Neutrophil (primary cell): ENCODE data around the gene SND1.

Source experiments
- H3K27ac ChIP-seq: fragments of 200-600 bp; sonication (generic); 2 replicates; pipeline ENCODE4 v1.5.1; 2016; ENCODE audit warnings: mild to moderate bottlenecking, moderate library complexity
- H3K27me3 ChIP-seq: fragments of 200-600 bp; sonication (generic); 2 replicates; pipeline ENCODE4 v1.6.0; 2016; ENCODE audit warnings: mild to moderate bottlenecking
- H3K36me3 ChIP-seq: fragments of 200-600 bp; sonication (generic); 2 replicates; pipeline ENCODE4 v1.5.1; 2017
- H3K4me1 ChIP-seq, 2 experiments: fragments of 200-600 bp in 1 of 2; sonication (generic) in 1 of 2; 1 replicate in 1 of 2; 2 replicates in 1 of 2; pipeline versions ENCODE4 v1.5.1 to v1.6.1; 2013 to 2016; ENCODE audit warnings: low read depth in 1 of 2, low read length in 1 of 2, mild to moderate bottlenecking in 1 of 2, moderate library complexity in 1 of 2; ENCODE audit not compliant: control insufficient read depth in 1 of 2, insufficient read depth in 1 of 2
- H3K4me3 ChIP-seq, 2 experiments: fragments of 200-600 bp in 1 of 2; sonication (generic) in 1 of 2; 1 replicate in 1 of 2; 2 replicates in 1 of 2; pipeline ENCODE4 v1.5.1; 2013 to 2016; ENCODE audit warnings: low read depth in 1 of 2, low read length in 1 of 2, mild to moderate bottlenecking in 1 of 2, moderate library complexity in 1 of 2
- H3K9me3 ChIP-seq: fragments of 200-600 bp; sonication (generic); 2 replicates; pipeline ENCODE4 v1.5.1; 2016
- TF ChIP-seq, protein P1 (sequence below): fragments of 200-600 bp; sonication (generic); IDR thresholded peaks from 2 replicates; pipeline ENCODE4 v1.5.1; 2016; ENCODE audit warnings: antibody characterized with exemption

Gene SND1

DNA sequence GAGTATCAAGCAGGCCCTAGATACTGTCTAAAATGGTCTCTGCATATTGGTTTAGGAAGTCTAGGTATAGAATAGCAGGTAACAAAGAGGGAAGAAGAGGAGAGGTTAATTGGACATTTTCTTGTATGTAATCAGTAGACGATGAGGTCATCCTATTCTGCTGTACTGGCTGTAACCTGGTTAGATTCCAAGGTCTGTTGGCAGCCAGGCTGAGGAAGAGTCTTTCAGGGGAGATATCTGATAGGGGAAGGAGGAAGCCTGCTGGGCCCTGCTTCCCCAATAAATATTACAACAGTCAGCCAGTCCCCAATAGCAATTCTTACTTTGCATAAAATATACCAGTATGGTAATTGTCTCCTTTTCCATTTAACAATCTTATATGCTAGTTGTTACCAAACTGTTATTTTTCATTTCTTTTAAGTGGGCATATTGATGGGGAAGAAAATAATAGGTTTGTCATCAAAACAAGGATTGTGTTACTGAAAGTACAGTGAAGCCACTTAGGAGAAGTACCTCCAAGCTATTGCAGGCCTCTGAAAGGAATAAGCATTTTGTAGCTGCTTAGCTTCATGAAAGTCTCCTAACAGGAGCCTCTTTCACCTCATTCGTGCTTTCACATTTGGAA is 192.8 kb downstream of the SND1 start:
- H3K9me3 ChIP-seq = no peaks in the 10 kb centered on the region
- H3K27me3 ChIP-seq = no peaks in the 10 kb centered on the region
- H3K36me3 ChIP-seq = no peaks in the 10 kb centered on the region
- peaks cover 7 to 12% of the 10 kb centered on the region in 2 experiments for H3K4me1 ChIP-seq
- H3K4me3 ChIP-seq = no peak overlapping the region
- TF ChIP-seq, protein P1, sequence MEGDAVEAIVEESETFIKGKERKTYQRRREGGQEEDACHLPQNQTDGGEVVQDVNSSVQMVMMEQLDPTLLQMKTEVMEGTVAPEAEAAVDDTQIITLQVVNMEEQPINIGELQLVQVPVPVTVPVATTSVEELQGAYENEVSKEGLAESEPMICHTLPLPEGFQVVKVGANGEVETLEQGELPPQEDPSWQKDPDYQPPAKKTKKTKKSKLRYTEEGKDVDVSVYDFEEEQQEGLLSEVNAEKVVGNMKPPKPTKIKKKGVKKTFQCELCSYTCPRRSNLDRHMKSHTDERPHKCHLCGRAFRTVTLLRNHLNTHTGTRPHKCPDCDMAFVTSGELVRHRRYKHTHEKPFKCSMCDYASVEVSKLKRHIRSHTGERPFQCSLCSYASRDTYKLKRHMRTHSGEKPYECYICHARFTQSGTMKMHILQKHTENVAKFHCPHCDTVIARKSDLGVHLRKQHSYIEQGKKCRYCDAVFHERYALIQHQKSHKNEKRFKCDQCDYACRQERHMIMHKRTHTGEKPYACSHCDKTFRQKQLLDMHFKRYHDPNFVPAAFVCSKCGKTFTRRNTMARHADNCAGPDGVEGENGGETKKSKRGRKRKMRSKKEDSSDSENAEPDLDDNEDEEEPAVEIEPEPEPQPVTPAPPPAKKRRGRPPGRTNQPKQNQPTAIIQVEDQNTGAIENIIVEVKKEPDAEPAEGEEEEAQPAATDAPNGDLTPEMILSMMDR = no peak
- peak overlapping the region; percentile 48 for H3K27ac ChIP-seq

- no peaks in the 10 kb centered on the region for H3K9me3 ChIP-seq
- TF ChIP-seq, protein P1 = no peak
- H3K4me1 ChIP-seq = peaks cover 7 to 12% of the 10 kb centered on the region in 2 experiments
- H3K36me3 ChIP-seq = no peaks in the 10 kb centered on the region
- H3K4me3 ChIP-seq = no peak overlapping the region
- H3K27ac ChIP-seq = peak overlapping the region; percentile 48
- no peaks in the 10 kb centered on the region for H3K27me3 ChIP-seq
These were observed 193.7 kb downstream of the SND1 start for GRCh38 chr7:127845522-127846214.

GRCh38 chr7:127847641-127848040 is 195.6 kb downstream of the SND1 start:
- Histone ChIP-seq H3K36me3 (no peaks in the 10 kb centered on the region), H3K4me3 (no peak overlapping the region), H3K9me3 (no peaks in the 10 kb centered on the region), H3K4me1 (peaks cover 7 to 12% of the 10 kb centered on the region in 2 experiments), H3K27me3 (no peaks in the 10 kb centered on the region), H3K27ac (no peak overlapping the region)
- TF ChIP-seq, protein P1 = no peak

GRCh38 chr7:127848241-127848640 is 196.2 kb downstream of the SND1 start:
- no peaks in the 10 kb centered on the region for H3K36me3 ChIP-seq
- H3K9me3 ChIP-seq = no peaks in the 10 kb centered on the region

GRCh38 chr7:127850195-127850594 is 198.2 kb downstream of the SND1 start:
- peaks cover 0 to 2% of the 10 kb centered on the region in 2 experiments for H3K4me1 ChIP-seq
- no peak overlapping the region for H3K4me3 ChIP-seq
- no peak overlapping the region for H3K27ac ChIP-seq
- no peaks in the 10 kb centered on the region for H3K9me3 ChIP-seq
- no peaks in the 10 kb centered on the region for H3K27me3 ChIP-seq
- TF ChIP-seq, protein P1 = no peak
- no peaks in the 10 kb centered on the region for H3K36me3 ChIP-seq

More at GRCh38 chr7:127848241-127848640, 196.2 kb downstream of the SND1 start:
- Histone ChIP-seq H3K27ac (no peak overlapping the region), H3K4me1 (peaks cover 7 to 12% of the 10 kb centered on the region in 2 experiments), H3K4me3 (no peak overlapping the region), H3K27me3 (no peaks in the 10 kb centered on the region)
- TF ChIP-seq, protein P1 = no peak
